ENCODE data around the gene GPR180. TPM values are rescaled to one million over a fixed set of nuclear protein-coding genes. Genes with fewer than 3 reads are reported as not detected.

The GPR180 gene
- total RNA-seq, 1 donor from 2014 or later, result 5.3 TPM

DNA sequence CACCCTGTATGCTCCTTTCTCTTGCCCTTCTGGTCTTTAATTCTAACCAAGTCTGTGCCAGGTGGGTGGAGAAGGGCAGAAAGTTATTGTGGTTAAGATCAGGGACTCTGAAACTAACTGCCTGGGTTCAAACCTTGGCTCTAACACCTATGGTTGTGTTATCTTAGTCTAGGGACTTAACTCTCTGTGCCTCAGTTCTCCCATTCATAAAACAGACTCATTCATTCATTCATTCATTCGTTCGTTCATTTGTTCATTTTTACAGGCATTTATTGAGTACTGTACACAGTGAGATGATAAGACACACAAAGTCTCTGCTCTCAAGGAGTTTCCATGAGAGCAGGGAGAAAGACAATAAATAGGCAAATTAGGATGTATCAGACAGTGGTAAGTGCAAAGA, 80.6 kb downstream of the GPR180 start:
- no peak for DNase-seq (ENCODE audit: low spot score, unreplicated experiment)
- H3K4me1 Mint-ChIP-seq (ENCODE audit: low read depth), result peaks cover 5% of the 10 kb centered on the region
- TF ChIP-seq, protein P1, sequence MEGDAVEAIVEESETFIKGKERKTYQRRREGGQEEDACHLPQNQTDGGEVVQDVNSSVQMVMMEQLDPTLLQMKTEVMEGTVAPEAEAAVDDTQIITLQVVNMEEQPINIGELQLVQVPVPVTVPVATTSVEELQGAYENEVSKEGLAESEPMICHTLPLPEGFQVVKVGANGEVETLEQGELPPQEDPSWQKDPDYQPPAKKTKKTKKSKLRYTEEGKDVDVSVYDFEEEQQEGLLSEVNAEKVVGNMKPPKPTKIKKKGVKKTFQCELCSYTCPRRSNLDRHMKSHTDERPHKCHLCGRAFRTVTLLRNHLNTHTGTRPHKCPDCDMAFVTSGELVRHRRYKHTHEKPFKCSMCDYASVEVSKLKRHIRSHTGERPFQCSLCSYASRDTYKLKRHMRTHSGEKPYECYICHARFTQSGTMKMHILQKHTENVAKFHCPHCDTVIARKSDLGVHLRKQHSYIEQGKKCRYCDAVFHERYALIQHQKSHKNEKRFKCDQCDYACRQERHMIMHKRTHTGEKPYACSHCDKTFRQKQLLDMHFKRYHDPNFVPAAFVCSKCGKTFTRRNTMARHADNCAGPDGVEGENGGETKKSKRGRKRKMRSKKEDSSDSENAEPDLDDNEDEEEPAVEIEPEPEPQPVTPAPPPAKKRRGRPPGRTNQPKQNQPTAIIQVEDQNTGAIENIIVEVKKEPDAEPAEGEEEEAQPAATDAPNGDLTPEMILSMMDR (IDR thresholded peaks at IDR 0.05; ENCODE audit: unreplicated experiment), result no peak
- H3K27ac Mint-ChIP-seq, result no peak overlapping the region
- no peak overlapping the region for H3K4me3 Mint-ChIP-seq (ENCODE audit: low read depth)
- H3K36me3 Mint-ChIP-seq (ENCODE audit: insufficient read depth), result peaks cover 2% of the 10 kb centered on the region
- peaks cover 33% of the 10 kb centered on the region for H3K27me3 Mint-ChIP-seq
- H3K9me3 Mint-ChIP-seq (ENCODE audit: low read depth), result no peaks in the 10 kb centered on the region

DNA sequence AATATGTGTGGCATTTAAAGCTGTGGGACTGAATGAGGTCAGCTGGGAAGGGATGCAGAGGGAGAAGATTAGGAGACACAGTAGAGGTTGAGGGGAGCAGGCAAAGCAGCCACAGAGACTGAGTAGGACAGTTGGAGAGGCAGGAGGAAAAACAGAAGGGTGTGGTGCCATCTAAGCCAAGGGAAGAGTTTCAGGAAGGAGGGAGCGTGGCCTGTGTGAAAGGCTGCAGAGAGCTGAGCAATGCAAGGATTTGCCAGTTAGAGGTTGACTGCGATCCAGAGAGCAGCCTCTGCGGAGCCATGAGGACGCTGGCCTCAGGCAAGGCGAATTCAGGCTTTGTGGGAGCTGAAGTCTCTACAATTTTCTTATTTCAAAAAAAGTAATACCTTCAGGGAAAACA, 81.8 kb downstream of the GPR180 start:
- TF ChIP-seq, protein P1 (IDR thresholded peaks at IDR 0.05; ENCODE audit: unreplicated experiment), result no peak
- H3K36me3 Mint-ChIP-seq (ENCODE audit: insufficient read depth), result no peaks in the 10 kb centered on the region
- peaks cover 5% of the 10 kb centered on the region for H3K4me1 Mint-ChIP-seq (ENCODE audit: low read depth)
- H3K4me3 Mint-ChIP-seq (ENCODE audit: low read depth), result no peak overlapping the region
- no peak overlapping the region for H3K27ac Mint-ChIP-seq
- H3K9me3 Mint-ChIP-seq (ENCODE audit: low read depth), result no peaks in the 10 kb centered on the region
- no peak for DNase-seq (ENCODE audit: low spot score, unreplicated experiment)
- peaks cover 24% of the 10 kb centered on the region for H3K27me3 Mint-ChIP-seq

Other genes starting within 250 kb of the GPR180 start
- 0.20 TPM in 1 of 2 replicates, not detected in the other for gene DCT, start 122.2 kb upstream of the GPR180 start, total RNA-seq
- gene TGDS, start 5.7 kb upstream of the GPR180 start, total RNA-seq, result 12.9 and 13.5 TPM in 2 replicates
- 44.7 and 61.1 TPM in 2 replicates for gene SOX21, start 110.7 kb downstream of the GPR180 start, total RNA-seq

All from progenitor cell of endocrine pancreas (in vitro differentiated cells).